H1 (cell line): ENCODE data around the gene BMERB1. TPM values are rescaled to one million over a fixed set of nuclear protein-coding genes. Genes with fewer than 3 reads are reported as not detected.

Source experiments
- MAX ChIP-seq: IDR thresholded peaks from 2 replicates; pipeline ENCODE4 v1.6.1; 2012; ENCODE audit warnings: inconsistent platforms
- SP4 ChIP-seq: IDR thresholded peaks from 2 replicates; pipeline ENCODE4 v1.6.1; 2012; ENCODE audit warnings: low read length, inconsistent platforms
- polyA plus RNA-seq, 7 experiments: library from polyadenylated mRNA; depleted of rRNA in 3 of 7; stranded (reverse) in 5 of 7; unstranded in 2 of 7; fragments of >200 nt in 5 of 7; fragments of 200-250 nt in 2 of 7; gene quantifications; 1 replicate in 5 of 7; 2 replicates in 1 of 7; 4 replicates in 1 of 7; pipeline versions ENCODE4 v1.2.1 to v1.2.3, GENCODE V29; 2011 to 2013; ENCODE audit warnings: missing spikeins in 2 of 7, mixed read lengths in 2 of 7
- total RNA-seq: library from RNA; stranded (reverse); fragmentation: NEBNext Ultra II Directional; extraction: Animal tissue kit (Norgen Biotek cat#: 25700); gene quantifications from 2 replicates; pipeline ENCODE4 v1.2.1, GENCODE V29; 2021

BMERB1 gene
- total and polyA plus RNA-seq, 2 of the 8 experiments (the other 6 are each of a cell fraction or from before 2014, with no cell fraction given) = 23.5 to 27.1 TPM

GRCh38 chr16:15510992-15511391, 76.6 kb downstream of the BMERB1 start (continued):
- TF ChIP-seq MAX = no peak
- TF ChIP-seq SP4 = no peak
